Uterus (tissue), 2 donors: Measurements from ENCODE around the gene SMIM1.

Source experiments
- POLR2A ChIP-seq, 2 donors: fragments of 450-650 bp; IDR thresholded peaks; one replicate each; pipeline ENCODE4 v1.6.1; 2016; ENCODE audit warnings: antibody characterized with exemption in 2 of 2, mild to moderate bottlenecking in 1 of 2, moderate library complexity in 1 of 2
- TF ChIP-seq, protein P1 (sequence below), 4 experiments: fragments of 200-600 bp in 2 of 4; fragments of 450-650 bp in 2 of 4; sonication (generic) in 2 of 4; IDR thresholded peaks; one replicate each; pipeline ENCODE4 v1.5.1; 2016 to 2019; ENCODE audit warnings: antibody characterized with exemption in 4 of 4, mild to moderate bottlenecking in 2 of 4, moderate library complexity in 1 of 4

DNA sequence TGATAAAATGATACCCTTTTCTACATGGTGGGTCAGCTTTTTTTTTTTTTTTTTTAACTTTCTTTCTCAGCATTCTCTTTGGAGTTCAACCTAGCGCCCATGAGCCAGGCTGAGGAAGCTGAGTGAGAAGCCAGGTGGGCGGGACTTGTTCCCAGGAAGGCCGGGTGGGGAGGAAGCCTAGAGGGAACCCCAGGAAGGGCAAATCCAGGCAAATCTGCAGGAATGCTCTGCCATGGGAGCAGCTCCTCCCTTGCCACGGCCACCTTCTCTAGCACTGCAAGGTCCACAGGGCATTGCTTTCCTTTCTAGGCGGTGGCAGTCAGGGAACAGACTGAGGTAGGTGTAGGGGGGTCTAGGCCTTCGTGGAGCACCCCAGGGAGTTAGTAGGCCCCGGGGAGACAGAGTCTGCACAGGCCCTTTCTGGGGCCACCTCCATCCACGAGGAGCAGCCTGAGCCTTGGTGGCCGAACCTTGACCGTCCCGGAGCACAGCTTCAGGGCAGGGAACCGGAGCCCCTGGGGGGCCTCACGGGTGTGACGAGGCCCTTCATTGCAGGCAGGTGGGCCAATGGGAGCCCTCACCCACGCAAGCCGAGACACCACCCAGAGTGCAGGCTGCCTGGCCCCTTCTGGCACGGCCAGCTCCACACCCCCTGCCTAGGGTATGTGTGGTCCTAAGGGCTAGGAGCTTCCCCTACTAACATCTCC lies 38.5 kb upstream of the SMIM1 start:
- TF ChIP-seq, protein P1, sequence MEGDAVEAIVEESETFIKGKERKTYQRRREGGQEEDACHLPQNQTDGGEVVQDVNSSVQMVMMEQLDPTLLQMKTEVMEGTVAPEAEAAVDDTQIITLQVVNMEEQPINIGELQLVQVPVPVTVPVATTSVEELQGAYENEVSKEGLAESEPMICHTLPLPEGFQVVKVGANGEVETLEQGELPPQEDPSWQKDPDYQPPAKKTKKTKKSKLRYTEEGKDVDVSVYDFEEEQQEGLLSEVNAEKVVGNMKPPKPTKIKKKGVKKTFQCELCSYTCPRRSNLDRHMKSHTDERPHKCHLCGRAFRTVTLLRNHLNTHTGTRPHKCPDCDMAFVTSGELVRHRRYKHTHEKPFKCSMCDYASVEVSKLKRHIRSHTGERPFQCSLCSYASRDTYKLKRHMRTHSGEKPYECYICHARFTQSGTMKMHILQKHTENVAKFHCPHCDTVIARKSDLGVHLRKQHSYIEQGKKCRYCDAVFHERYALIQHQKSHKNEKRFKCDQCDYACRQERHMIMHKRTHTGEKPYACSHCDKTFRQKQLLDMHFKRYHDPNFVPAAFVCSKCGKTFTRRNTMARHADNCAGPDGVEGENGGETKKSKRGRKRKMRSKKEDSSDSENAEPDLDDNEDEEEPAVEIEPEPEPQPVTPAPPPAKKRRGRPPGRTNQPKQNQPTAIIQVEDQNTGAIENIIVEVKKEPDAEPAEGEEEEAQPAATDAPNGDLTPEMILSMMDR (IDR thresholded peaks at IDR 0.05), result no peak
- no peak for TF ChIP-seq POLR2A (IDR thresholded peaks at IDR 0.05)
